Mucosa of stomach (tissue), 1 donor: ENCODE results near the gene GDF3.
"Not testable (repeated sequence)": the region's sequence is repeated elsewhere in the genome, so short reads cannot be mapped to it uniquely, and the experiment has no call there.

ENCODE experiments used
- H3K27me3 ChIP-seq: one replicate; pipeline ENCODE4 v1.7.0; 2013; ENCODE audit warnings: mild to moderate bottlenecking, low read length; ENCODE audit not compliant: control insufficient read depth, insufficient read depth
- H3K36me3 ChIP-seq: one replicate; pipeline ENCODE4 v1.7.0; 2013; ENCODE audit warnings: low read length; ENCODE audit not compliant: control insufficient read depth, insufficient read depth
- H3K4me1 ChIP-seq: one replicate; pipeline ENCODE4 v1.7.0; 2013; ENCODE audit warnings: mild to moderate bottlenecking, low read length; ENCODE audit not compliant: control insufficient read depth, insufficient read depth
- H3K4me3 ChIP-seq: one replicate; pipeline ENCODE4 v1.7.0; 2013; ENCODE audit warnings: low read length
- H3K9ac ChIP-seq: one replicate; pipeline ENCODE4 v1.7.0; 2013; ENCODE audit warnings: mild to moderate bottlenecking, low read length, moderate library complexity
- H3K9me3 ChIP-seq: one replicate; pipeline ENCODE4 v1.7.0; 2013; ENCODE audit warnings: mild to moderate bottlenecking, low read length, moderate library complexity; ENCODE audit not compliant: control insufficient read depth
- donor health status: Pancreatic carcinoma.

The GDF3 gene

GRCh38 chr12:7695566-7696197 lies at the start of gene GDF3:
GDF3 (minus strand) TSS chr12:7695775; CDS start chr12:7695728, 47 bp downstream.
- Histone ChIP-seq H3K4me3 (no peak within 1 kb of the TSS), H3K4me1 (no peaks in the 10 kb centered on the region), H3K27me3 (no peaks in the 10 kb centered on the region), H3K9me3 (no peaks in the 10 kb centered on the region), H3K9ac (no peak within 1 kb of the TSS), H3K36me3 (no peaks in the 10 kb centered on the region)

DNA sequence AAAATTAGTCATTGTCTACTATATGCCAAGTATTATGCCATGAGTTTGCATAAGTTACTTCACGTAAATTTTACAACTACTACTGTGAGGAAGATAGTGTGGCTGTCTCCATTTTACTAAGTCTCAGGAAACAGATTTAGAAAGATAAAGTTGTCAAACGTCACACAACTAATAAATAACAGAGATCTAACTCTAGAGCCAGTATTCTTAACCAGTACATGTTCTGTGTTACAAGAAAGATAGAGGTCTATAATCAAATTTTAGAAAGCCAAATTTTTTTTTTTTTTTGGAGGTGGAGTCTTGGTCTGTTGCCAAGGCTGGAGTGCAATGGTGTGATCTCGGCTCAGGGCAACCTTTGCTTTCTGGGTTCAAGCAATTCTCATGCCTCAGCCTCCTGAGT lies 37.4 kb upstream of the GDF3 start:
- Histone ChIP-seq H3K9ac (no peak overlapping the region), H3K36me3 (no peaks in the 10 kb centered on the region), H3K4me3 (no peak overlapping the region), H3K9me3 (no peaks in the 10 kb centered on the region), H3K27me3 (no peaks in the 10 kb centered on the region), H3K4me1 (no peaks in the 10 kb centered on the region)

DNA sequence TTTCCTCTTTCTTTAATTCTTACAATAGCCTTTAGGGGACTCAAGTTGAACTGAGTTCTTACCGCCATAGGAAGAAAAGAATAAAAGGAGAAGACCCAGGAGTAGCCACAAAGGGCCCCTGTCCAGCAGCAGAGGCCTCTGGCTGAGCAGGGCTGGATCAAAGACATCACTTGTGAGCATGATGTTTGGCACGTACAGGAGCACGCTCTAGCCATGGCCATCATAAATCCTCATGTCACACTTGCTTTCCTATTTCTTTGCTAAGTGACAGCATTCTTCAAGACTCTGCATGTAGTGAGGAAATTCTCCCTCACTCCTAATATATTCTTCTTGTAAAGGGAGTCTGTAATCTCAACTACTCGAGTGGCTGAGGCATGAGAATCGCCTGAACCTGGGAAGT lies 35.9 kb upstream of the GDF3 start:
- H3K27me3 ChIP-seq: no peaks in the 10 kb centered on the region
- no peaks in the 10 kb centered on the region for H3K4me1 ChIP-seq
- no peak overlapping the region for H3K4me3 ChIP-seq
- H3K9me3 ChIP-seq: no peaks in the 10 kb centered on the region
- no peak overlapping the region for H3K9ac ChIP-seq
- H3K36me3 ChIP-seq: no peaks in the 10 kb centered on the region

DNA sequence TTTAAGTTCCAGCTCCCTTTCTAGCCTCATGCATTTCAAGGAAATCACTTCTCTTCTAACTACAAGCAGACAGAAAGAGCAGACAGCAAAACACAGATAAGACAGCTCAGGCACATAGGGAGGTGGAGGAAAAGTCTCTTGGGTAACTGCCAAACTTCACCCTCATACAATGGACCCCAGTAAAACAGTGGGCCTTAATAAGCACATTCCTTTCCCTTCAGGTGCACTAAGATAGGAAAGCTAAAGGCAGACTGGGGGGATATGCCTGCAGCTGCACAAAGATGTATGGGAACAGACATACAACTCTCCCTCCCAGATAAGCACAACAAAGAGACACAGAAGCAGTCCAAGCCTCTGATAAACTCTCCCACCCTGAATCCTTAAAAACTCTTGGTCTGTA lies 35.4 kb upstream of the GDF3 start:
- not testable (repeated sequence) for H3K9me3 ChIP-seq, H3K27me3 ChIP-seq, H3K36me3 ChIP-seq, H3K4me1 ChIP-seq, H3K9ac ChIP-seq, H3K4me3 ChIP-seq

DNA sequence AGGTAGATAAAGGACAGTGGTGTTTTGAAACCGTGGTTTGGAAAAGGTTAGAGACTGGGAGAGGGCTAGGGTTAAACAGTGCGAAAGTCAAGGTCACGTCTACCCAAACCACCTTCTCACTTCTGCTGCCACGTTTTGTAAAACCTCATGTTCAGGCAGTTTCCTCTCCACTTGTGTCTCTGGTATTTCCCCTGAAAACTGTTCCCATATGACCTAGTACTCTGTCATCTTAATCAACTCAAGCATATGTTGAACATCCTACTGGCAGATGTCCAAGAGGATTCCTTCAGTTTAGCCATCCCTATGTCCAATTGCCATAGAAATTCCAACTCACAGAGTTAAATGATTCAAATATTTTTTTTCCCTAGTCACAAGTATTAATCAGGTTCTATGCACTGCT lies 34.2 kb upstream of the GDF3 start:
- Histone ChIP-seq H3K4me3 (no peak overlapping the region), H3K36me3 (no peaks in the 10 kb centered on the region), H3K4me1 (no peaks in the 10 kb centered on the region), H3K9ac (no peak overlapping the region), H3K27me3 (no peaks in the 10 kb centered on the region), H3K9me3 (no peaks in the 10 kb centered on the region)

DNA sequence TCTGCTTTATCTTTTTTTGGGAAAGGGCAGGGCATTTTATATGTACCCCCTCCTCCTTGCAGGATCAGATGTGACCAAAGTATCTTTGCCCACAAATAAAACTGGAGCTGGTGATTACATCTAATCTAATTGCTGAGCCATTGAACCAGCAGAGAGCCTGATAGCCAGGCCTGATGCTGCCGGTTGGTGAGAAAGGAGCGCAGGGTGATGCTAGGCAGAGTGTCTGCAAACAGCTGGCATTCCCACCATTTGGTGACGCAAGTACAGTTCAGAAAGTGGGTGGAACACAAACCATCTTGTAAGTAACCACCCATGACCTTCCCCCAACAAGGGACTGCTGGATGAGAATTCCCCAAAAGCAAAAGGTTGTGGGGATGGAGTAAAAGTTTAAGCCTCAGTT lies 28.4 kb upstream of the GDF3 start:
- no peak overlapping the region for H3K4me3 ChIP-seq
- no peak overlapping the region for H3K9ac ChIP-seq
- H3K4me1 ChIP-seq: no peaks in the 10 kb centered on the region
- no peaks in the 10 kb centered on the region for H3K9me3 ChIP-seq
- no peaks in the 10 kb centered on the region for H3K36me3 ChIP-seq
- H3K27me3 ChIP-seq: no peaks in the 10 kb centered on the region

DNA sequence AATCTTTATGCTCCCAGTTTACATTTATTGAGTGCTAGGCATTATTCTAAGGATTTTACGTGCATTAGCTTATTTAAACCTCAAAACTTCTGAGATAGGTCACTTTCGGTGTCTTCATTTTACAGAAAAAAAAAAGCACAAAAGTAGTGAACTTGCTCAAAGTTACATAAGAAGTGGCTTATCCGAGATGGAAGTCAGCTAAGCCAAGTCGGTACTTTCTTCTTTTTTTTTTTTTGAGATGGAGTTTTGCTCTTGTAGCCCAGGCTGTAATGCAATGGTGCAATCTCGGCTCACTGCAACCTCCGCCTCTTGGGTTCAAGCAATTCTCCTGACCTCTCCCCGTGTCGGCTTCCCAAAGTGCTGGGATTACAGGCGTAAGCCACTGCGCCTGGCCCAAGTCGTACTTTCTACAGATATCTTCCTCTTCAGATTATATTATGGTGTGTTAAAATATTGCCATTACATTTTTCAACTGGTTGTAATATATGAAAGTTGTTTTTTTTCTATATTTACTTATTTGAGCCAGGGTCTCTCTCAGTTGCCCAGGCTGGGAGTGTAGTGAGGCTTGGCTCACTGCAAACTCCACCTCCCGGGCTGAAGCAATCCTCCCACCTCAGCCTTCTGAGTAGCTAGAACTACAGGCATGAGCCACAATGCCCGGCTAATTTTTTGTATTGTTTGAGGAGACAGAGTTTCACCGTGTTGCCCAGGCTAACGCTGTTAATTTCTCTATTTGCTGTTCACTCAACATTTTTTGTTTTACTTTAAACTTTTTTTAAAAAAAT lies 24.6 kb upstream of the GDF3 start:
- no peak overlapping the region for H3K4me3 ChIP-seq
- no peaks in the 10 kb centered on the region for H3K27me3 ChIP-seq
- no peak overlapping the region for H3K9ac ChIP-seq
- H3K9me3 ChIP-seq: no peaks in the 10 kb centered on the region
- H3K4me1 ChIP-seq: no peaks in the 10 kb centered on the region
- no peaks in the 10 kb centered on the region for H3K36me3 ChIP-seq

DNA sequence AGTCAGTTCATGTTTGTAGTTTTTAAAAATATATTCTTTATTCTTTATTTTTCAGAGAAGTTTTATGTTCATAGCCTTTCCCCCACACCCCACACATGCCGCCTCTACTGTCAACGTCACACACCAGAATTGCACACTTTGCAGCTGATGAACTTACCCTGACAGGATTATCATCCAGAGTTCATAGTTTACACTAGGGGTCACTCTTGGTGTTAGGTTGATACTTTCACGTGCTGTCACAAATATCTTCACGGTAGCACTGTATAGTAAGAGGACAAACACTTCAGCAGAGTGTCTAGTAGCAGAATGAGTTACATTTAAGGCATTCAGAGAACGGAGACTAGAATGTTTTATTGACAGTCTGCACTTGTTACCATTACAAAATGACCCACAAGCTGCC lies 20.8 kb upstream of the GDF3 start:
- Histone ChIP-seq H3K4me1 (no peaks in the 10 kb centered on the region), H3K27me3 (no peaks in the 10 kb centered on the region), H3K9ac (no peak overlapping the region), H3K4me3 (no peak overlapping the region), H3K36me3 (no peaks in the 10 kb centered on the region), H3K9me3 (no peaks in the 10 kb centered on the region)

DNA sequence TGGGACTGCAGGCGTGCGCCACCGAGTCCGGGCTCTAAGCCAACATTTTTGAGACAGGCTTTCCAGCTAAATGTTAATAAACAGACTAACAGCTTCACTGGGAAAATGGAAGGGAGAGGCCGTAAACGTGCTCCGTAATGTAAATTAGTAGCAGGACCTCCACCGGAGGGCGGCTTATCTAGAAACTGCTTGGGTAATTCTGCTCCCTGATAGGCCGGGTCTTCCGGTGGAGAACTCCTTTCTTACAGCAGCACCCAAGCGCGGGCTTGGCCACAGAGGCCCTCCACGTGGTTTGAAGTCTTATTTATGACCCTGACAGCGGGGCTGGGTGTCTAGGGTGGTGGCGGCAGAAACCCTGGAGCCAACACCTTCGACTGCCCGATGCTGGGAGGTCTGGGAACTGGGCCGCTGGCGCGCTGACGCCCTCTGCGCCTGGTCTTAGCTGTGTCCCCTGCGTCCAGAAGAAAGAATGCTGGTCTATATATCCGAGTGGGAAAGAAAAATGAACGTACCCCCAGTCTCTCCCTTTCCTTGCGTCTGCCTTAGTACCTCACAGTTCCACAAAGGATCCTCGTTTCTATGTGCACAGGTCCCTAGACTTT lies 17.4 kb upstream of the GDF3 start:
- H3K27me3 ChIP-seq: no peaks in the 10 kb centered on the region
- no peak overlapping the region for H3K4me3 ChIP-seq
- no peaks in the 10 kb centered on the region for H3K4me1 ChIP-seq
- no peaks in the 10 kb centered on the region for H3K36me3 ChIP-seq
- no peak overlapping the region for H3K9ac ChIP-seq
- H3K9me3 ChIP-seq: no peaks in the 10 kb centered on the region

GRCh38 chr12:7711133-7711532 lies 15.6 kb upstream of the GDF3 start, which contains the start of gene DPPA3:
DPPA3 (plus strand) TSS chr12:7711433; CDS start chr12:7711571, 138 bp downstream.
- H3K9me3 ChIP-seq: no peaks in the 10 kb centered on the region
- no peaks in the 10 kb centered on the region for H3K4me1 ChIP-seq
- H3K4me3 ChIP-seq: no peak within 1 kb of the TSS
- no peaks in the 10 kb centered on the region for H3K36me3 ChIP-seq
- no peaks in the 10 kb centered on the region for H3K27me3 ChIP-seq
- H3K9ac ChIP-seq: no peak within 1 kb of the TSS

- no peaks in the 10 kb centered on the region for H3K4me1 ChIP-seq
- no peaks in the 10 kb centered on the region for H3K9me3 ChIP-seq
- H3K4me3 ChIP-seq: no peak overlapping the region
- H3K9ac ChIP-seq: no peak overlapping the region
- H3K36me3 ChIP-seq: no peaks in the 10 kb centered on the region
- H3K27me3 ChIP-seq: no peaks in the 10 kb centered on the region
These were observed 14.5 kb upstream of the GDF3 start for GRCh38 chr12:7709969-7710675.

DNA sequence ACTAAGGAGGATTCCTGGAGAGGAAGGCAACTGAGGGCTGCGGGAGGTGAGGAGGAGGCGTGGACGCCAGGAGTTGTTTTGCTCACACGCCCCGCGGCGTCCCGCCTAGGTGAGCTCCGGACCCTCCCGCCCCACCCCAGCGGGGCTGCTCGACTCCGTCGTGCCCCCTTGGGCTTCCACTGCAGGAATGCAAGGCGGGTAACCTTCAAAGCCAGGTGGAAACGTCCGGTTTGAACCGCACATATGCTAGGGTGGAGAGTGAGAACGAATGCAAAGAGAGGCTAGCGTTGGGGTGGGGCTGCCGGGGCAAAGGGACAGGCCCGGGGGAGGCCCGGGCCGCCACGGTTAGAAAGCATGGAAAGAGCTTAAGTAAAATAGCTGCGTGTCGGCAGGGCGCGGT lies 10.3 kb upstream of the GDF3 start:
- Histone ChIP-seq H3K27me3 (no peaks in the 10 kb centered on the region), H3K4me3 (no peak overlapping the region), H3K9ac (no peak overlapping the region), H3K36me3 (no peaks in the 10 kb centered on the region), H3K9me3 (no peaks in the 10 kb centered on the region), H3K4me1 (no peaks in the 10 kb centered on the region)
